K562 (cell line): ENCODE measurements around the gene FBXW8. TPM values are rescaled to one million over a fixed set of nuclear protein-coding genes. Genes with fewer than 3 reads are reported as not detected.

ENCODE experiments used
- ATAC-seq: fragments of 200-7000 bp; cut with Tn5 transposase; 3 replicates; pipeline ENCODE4 v1.9.1; 2020; ENCODE audit warnings: moderate library complexity
- BruUV-seq: library from RNA; stranded (reverse); fragments of 400-500 nt; replicated peaks from 2 replicates; lab custom pipeline; 2021; lab: Mats Ljungman, UMichigan
- CTCF ChIA-PET: fragments of 300-600 bp; formaldehyde crosslinking; extraction: SDS; loops from one replicate; lab custom pipeline; 2021; ENCODE audit warnings: low intra/inter-chr PET ratio; lab: Yijun Ruan, JAX
- POLR2A ChIA-PET: fragments of 300-600, 350-650 bp; sonication (Branson Sonifier 250); formaldehyde crosslinking; extraction: SDS; loops from one replicate; lab custom pipeline; 2021; ENCODE audit warnings: antibody characterized with exemption, inconsistent platforms; lab: Yijun Ruan, JAX
- DNase-seq, 4 experiments: peaks; one replicate each; pipeline versions ENCODE4 v3.0.0 to v3.0.0-alpha.2; 2011 to 2018; ENCODE audit warnings: low spot score in 3 of 4, mixed read lengths in 3 of 4; ENCODE audit errors: extremely low read depth in 1 of 4
- FAIRE-seq: peaks from 2 replicates; lab custom pipeline; 2011; peaks lifted over from hg19 to GRCh38; lab: Jason Lieb, UNC
- H2AFZ ChIP-seq: 2 replicates; pipeline ENCODE4 v1.6.0; 2011; ENCODE audit warnings: low read depth, low read length, control low read depth, inconsistent platforms
- H3K27ac ChIP-seq: fragments of 200-600 bp; 3 replicates; pipeline ENCODE4 v1.8.0; 2011; ENCODE audit warnings: low read depth, mild to moderate bottlenecking, control low read depth, inconsistent platforms, low read length, moderate library complexity, mixed read lengths; ENCODE audit errors: extremely low read depth
- H3K27me3 ChIP-seq, 2 experiments: fragments of 300-600 bp in 1 of 2; 2 replicates in 1 of 2; 3 replicates in 1 of 2; pipeline versions ENCODE4 v1.6.0 to v1.8.0; 2011; ENCODE audit warnings: inconsistent platforms in 2 of 2, low read length in 2 of 2, mild to moderate bottlenecking in 1 of 2, mixed read lengths in 1 of 2, moderate library complexity in 1 of 2; ENCODE audit not compliant: control insufficient read depth in 2 of 2, insufficient read depth in 2 of 2
- H3K36me3 ChIP-seq: fragments of 300-600 bp; 3 replicates; pipeline ENCODE4 v1.8.0; 2011; ENCODE audit warnings: mild to moderate bottlenecking, low read length, inconsistent platforms; ENCODE audit not compliant: control insufficient read depth, insufficient read depth
- H3K4me1 ChIP-seq, 2 experiments: fragments of 200-600 bp in 1 of 2; replicated peaks in 1 of 2; 2 replicates in 1 of 2; 3 replicates in 1 of 2; pipeline versions ENCODE4 v1.5.1 to v1.8.0; 2011; ENCODE audit warnings: inconsistent platforms in 2 of 2, low read length in 2 of 2, mild to moderate bottlenecking in 1 of 2, mixed read lengths in 1 of 2, moderate library complexity in 1 of 2; ENCODE audit not compliant: control insufficient read depth in 2 of 2, insufficient read depth in 2 of 2
- H3K4me2 ChIP-seq: 2 replicates; pipeline ENCODE4 v1.6.1; 2011; ENCODE audit warnings: low read length, control low read depth, inconsistent platforms, mixed read lengths; ENCODE audit not compliant: insufficient read depth
- H3K4me3 ChIP-seq: fragments of 200-600 bp; sonication (generic), shearing (Covaris generic); 2 replicates; pipeline ENCODE4 v1.5.1; 2016; ENCODE audit warnings: control low read depth, inconsistent platforms
- H3K79me2 ChIP-seq: fragments of 200-600 bp; 3 replicates; pipeline ENCODE4 v1.8.0; 2011; ENCODE audit warnings: low read length, inconsistent platforms; ENCODE audit not compliant: control insufficient read depth, insufficient read depth
- H3K9ac ChIP-seq, 2 experiments: 2 replicates each; pipeline versions ENCODE4 v1.6.0 to v1.6.1; 2011; ENCODE audit warnings: low read depth in 2 of 2, low read length in 2 of 2, control low read depth in 1 of 2, inconsistent platforms in 1 of 2, mild to moderate bottlenecking in 1 of 2, mixed read lengths in 1 of 2; ENCODE audit not compliant: insufficient read depth in 1 of 2
- H3K9me1 ChIP-seq: one replicate; pipeline ENCODE4 v1.6.0; 2011; ENCODE audit warnings: inconsistent platforms, mild to moderate bottlenecking, low read length, moderate library complexity; ENCODE audit not compliant: control insufficient read depth, insufficient read depth
- H3K9me3 ChIP-seq: replicated peaks from 2 replicates; pipeline ENCODE4 v1.5.1; 2011; ENCODE audit warnings: low read depth, low read length, inconsistent platforms; ENCODE audit not compliant: control insufficient read depth, insufficient read depth
- H4K20me1 ChIP-seq: replicated peaks from 2 replicates; pipeline ENCODE4 v1.6.1; 2011; ENCODE audit warnings: low read length, inconsistent platforms, mixed read lengths; ENCODE audit not compliant: control insufficient read depth, insufficient read depth
- NFE2 ChIP-seq: IDR thresholded peaks from 2 replicates; pipeline ENCODE4 v1.6.1; 2014; ENCODE audit warnings: antibody characterized with exemption, low read depth
- NFIX ChIP-seq: fragments of 250-450 bp; sonication (Bioruptor Pico); IDR thresholded peaks from 2 replicates; pipeline ENCODE4 v1.4.0; 2020; ENCODE audit warnings: low read depth, mild to moderate bottlenecking, moderate library complexity
- POLR2G ChIP-seq: fragments of 200-400 bp; formaldehyde crosslinking; IDR thresholded peaks from 2 replicates; pipeline ENCODE4 v1.6.1; 2017; ENCODE audit warnings: low read depth, mild to moderate bottlenecking, antibody characterized with exemption, low read length, moderate library complexity
- SNIP1 ChIP-seq: fragments of 450-650 bp; IDR thresholded peaks from 2 replicates; pipeline ENCODE4 v1.7.1; 2017; ENCODE audit warnings: low read depth, mild to moderate bottlenecking
- ZNF175 ChIP-seq: fragments of 200-800 bp; sonication (Bioruptor generic); IDR thresholded peaks from 2 replicates; pipeline ENCODE4 v1.6.1; 2016; ENCODE audit warnings: low read depth, mild to moderate bottlenecking, missing genetic modification characterization, missing compliant biosample characterization
- WGBS: fragments of 100-300 bp; shearing (Covaris generic); methylation state at CpG from one replicate; pipeline ENCODE4 v1.1.6; 2016; ENCODE audit warnings: low coverage, mixed read lengths; ENCODE audit not compliant: insufficient coverage; ENCODE audit errors: missing lambda C conversion rate; 5-methylcytosine and 5-hydroxymethylcytosine counted together
- in situ Hi-C: fragments of 300-500 bp; cut with MboI; formaldehyde crosslinking; loops from 4 replicates; pipeline ENCODE4 v1.15.0; 2018; ENCODE audit warnings: inconsistent platforms, mixed read lengths
- intact Hi-C: fragments of 100-400 bp; cut with micrococcal nuclease; formaldehyde crosslinking; loops from 2 replicates; pipeline ENCODE4 v1.14.2; 2022
- polyA plus RNA-seq, 8 experiments: library from polyadenylated mRNA; depleted of rRNA in 4 of 8; stranded (reverse) in 5 of 8; unstranded in 3 of 8; fragments of >200 nt; fragmentation: Nextera tagmentation in 2 of 8; fragmentation: Illumina TruSeq in 1 of 8; extraction: Ambion mirVana in 2 of 8; extraction: Trizol in 1 of 8; gene quantifications; 2 replicates each; pipeline versions ENCODE4 v1.2.1 to v1.2.3, GENCODE V29; 2011 to 2014; ENCODE audit warnings: inconsistent platforms in 1 of 8, missing spikeins in 1 of 8
- total RNA-seq, 7 experiments: library from RNA; depleted of rRNA in 6 of 7; stranded (reverse); fragments of >200 nt in 6 of 7; fragmentation: Illumina TruSeq in 2 of 7; extraction: Trizol in 2 of 7; gene quantifications; 2 replicates each; pipeline versions ENCODE4 v1.2.1 to v1.2.3, GENCODE V29; 2011 to 2021; ENCODE audit warnings: low replicate concordance in 1 of 7

The FBXW8 gene
- total and polyA plus RNA-seq, 9 of the 15 experiments (the other 6 are each of a cell fraction or from before 2014, with no cell fraction given), result 0.58 to 8.3 (median 4.4) TPM

DNA sequence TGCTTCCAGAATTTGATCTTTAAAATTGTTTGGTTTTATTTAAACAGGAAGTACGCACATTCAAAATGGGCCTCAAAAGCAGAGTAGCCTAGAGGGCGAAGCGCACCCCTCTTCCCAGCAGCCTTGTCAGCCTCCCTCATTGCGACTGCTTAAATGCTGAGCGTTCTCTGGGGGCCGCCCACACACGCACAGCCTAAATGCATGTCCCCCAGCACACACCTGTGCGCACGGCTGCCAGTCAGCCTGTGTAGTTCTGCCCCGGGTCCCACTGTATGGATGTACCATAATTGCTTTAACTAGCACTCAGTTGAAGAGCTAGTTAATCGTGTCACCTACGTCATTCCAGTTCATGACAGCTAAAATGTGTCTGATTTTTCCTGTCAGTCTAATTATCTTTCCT lies 109.1 kb downstream of the FBXW8 start:
- CTCF ChIA-PET, result no interaction called here
- no TSS peak for BruUV-seq
- in situ Hi-C loops, result no loop called here

DNA sequence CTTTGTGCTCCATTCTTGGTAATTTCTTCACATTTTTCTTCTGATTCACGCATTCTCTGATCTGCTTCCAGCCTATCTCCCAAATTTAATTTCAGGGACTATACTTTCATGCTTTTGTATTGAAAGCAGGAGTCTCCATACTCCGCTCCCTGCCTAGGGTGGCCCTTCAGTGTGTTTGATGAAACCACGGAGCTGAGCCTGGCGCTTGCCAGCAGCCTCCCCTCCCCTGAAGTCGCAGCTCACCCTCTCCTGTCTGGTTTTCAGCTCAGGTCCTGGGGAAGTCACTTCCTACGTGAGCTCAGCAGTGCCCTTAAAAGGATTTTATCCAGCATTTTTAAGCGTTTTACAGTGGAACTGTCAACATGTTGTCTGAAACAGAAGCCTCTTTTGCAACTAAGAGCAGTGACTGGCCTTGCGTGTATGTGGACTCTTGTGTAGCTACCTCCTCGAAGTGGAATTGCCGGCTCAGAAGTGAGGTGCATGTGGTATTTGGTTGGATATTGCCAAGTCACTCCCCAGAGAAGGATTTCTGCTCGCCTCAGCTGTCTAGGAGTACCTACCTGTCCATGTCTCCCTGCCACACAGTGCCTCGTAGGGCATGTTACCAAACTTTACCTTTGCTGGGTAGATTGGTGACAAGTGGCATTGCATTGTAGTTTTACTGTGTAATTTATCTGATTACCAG lies 109.9 kb downstream of the FBXW8 start:
- 71% methylated on average over 12 of the region's 12 CpGs for WGBS
- Histone ChIP-seq H3K4me1 (peaks cover under 1 to 1% of the 10 kb centered on the region in 2 experiments; a peak in 4 of 5 replicates), H2AFZ (no peak overlapping the region), H3K9ac (no peak overlapping the region; a peak in 1 of 4 replicates), H3K27ac (no peak overlapping the region), H4K20me1 (no peaks in the 10 kb centered on the region), H3K4me2 (no peak overlapping the region), H3K27me3 (no peaks in the 10 kb centered on the region), H3K4me3 (no peak overlapping the region), H3K9me1 (no peaks in the 10 kb centered on the region), H3K36me3 (peaks cover 19% of the 10 kb centered on the region), H3K79me2 (no peaks in the 10 kb centered on the region), H3K9me3 (no peaks in the 10 kb centered on the region)
- intact Hi-C loops (no loop called here), in situ Hi-C loops (no loop called here)
- no peak for DNase-seq
- ChIA-PET POLR2A (interaction anchor here (0.6 kb wide), 1 partner anchor 1202 kb away, joined by 3 read pairs; no protein-coding TSS in a partner anchor), CTCF (no interaction called here)
- no TSS peak for BruUV-seq
- no peak for ATAC-seq
- no peak for TF ChIP-seq POLR2G
- TF ChIP-seq NFE2, result 0 out of 2 replicates have a peak, but pooled peaks have one; percentile 22
- FAIRE-seq, result no peak

More for the DNA sequence above, 109.1 kb downstream of the FBXW8 start:
- H3K27ac ChIP-seq, result no peak overlapping the region
- H2AFZ ChIP-seq, result no peak overlapping the region
- FAIRE-seq (no peak), ATAC-seq (no peak), DNase-seq (no peak)
- no peak overlapping the region for H3K4me2 ChIP-seq
- H3K9me3 ChIP-seq, result no peaks in the 10 kb centered on the region
- no peak overlapping the region for H3K4me3 ChIP-seq
- intact Hi-C loops, result no loop called here
- POLR2A ChIA-PET, result interaction anchor here (0.6 kb wide), 1 partner anchor 433 kb away, joined by 5 read pairs; no protein-coding TSS in a partner anchor
- peaks cover 12% of the 10 kb centered on the region; the same call in 2 of the 3 replicates for H3K36me3 ChIP-seq
- WGBS, result 89% methylated on average over 11 of the region's 12 CpGs
- TF ChIP-seq NFIX, result 0 out of 2 replicates have a peak, but pooled peaks have one; percentile 2
- TF ChIP-seq SNIP1, result no peak
- no peak for TF ChIP-seq ZNF175
- H3K79me2 ChIP-seq, result no peaks in the 10 kb centered on the region
- H3K4me1 ChIP-seq, result no peaks in the 10 kb centered on the region
- no peaks in the 10 kb centered on the region for H4K20me1 ChIP-seq
- no peaks in the 10 kb centered on the region for H3K27me3 ChIP-seq
- no peaks in the 10 kb centered on the region for H3K9me1 ChIP-seq
- H3K9ac ChIP-seq, result no peak overlapping the region
